Stimulated activated CD4-positive, alpha-beta T cell treated with anti-CD3 and anti-CD28 coated beads, TNF-alpha, amount 100 ng/mL, for 48 hours (primary cell): ENCODE data around the gene GFI1B.
A peak's percentile ranks its signal among the peaks of the same experiment; 100 is the strongest.
"Not testable (repeated sequence)": the region's sequence is repeated elsewhere in the genome, so short reads cannot be mapped to it uniquely, and the experiment has no call there.

Experiments
- DNase-seq, 3 donors: peaks; one replicate each; pipeline ENCODE4 v3.0.0-alpha.2; 2020; ENCODE audit warnings: low read depth in 3 of 3

GFI1B gene

GRCh38 chr9:133014696-133015095 is 36.2 kb downstream of the GFI1B start:
- DNase-seq = no peak

GRCh38 chr9:133023117-133023890 is 44.8 kb downstream of the GFI1B start:
- peak in 2 of 3 donors; percentile 35 to 61 for DNase-seq

- no peak for DNase-seq
These were observed 47.9 kb downstream of the GFI1B start for GRCh38 chr9:133026426-133026825.

DNA sequence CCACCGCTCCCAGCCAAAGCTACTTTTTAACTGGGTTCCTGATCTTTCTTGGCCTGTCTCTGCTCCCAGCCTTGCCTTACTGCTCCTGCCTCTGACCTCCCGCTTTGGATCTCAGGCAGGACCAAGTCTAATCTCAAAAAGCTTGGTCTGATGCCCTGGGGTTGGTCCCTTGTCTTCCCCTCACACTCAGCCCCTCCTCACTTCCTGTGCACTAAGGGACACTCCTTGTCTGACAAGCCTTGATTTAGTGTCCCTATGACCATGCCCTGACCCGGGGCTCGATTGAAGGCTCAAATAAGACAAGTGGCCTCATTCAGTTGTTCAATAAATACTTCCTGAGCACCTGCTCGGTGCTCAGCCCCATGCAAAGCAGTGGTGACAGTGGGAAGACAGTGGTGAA is 48.6 kb downstream of the GFI1B start:
- DNase-seq = no peak

DNA sequence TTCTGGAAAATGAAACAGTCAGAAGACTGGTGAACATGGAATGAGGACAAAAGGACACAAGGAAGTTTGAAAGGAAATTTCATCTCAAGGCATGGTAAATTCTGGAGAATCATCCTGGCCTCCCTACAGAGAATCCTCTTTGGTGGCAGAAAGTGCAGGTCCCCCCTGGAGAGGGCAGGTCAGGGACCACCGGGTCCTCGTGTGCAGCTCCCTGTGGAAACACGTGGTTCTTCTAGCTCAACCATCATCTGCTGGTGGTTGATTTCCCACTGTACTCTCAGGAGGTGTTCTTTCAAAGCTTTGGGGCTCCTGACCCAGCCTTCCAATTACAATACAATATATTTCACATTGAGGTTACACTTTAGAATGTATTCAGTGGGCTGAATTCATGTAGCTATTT is 49.7 kb downstream of the GFI1B start:
- DNase-seq = no peak

GRCh38 chr9:133029994-133030316 is 51.5 kb downstream of the GFI1B start:
- DNase-seq = no peak

- DNase-seq = peak; percentile 80 to 89 (median 86)
These were observed 52.0 kb downstream of the GFI1B start, which contains the start of gene GTF3C5 for GRCh38 chr9:133030317-133031129. Gene GTF3C5, plus strand, starts transcription at chr9:133030997. Its CDS starts 15 bp downstream, at chr9:133031012.

GRCh38 chr9:133031130-133031422 is 52.6 kb downstream of the GFI1B start:
- DNase-seq = no peak

- peak in 2 of 3 donors; percentile 20 to 21 for DNase-seq
These were observed 53.0 kb downstream of the GFI1B start for GRCh38 chr9:133031496-133031911.

DNA sequence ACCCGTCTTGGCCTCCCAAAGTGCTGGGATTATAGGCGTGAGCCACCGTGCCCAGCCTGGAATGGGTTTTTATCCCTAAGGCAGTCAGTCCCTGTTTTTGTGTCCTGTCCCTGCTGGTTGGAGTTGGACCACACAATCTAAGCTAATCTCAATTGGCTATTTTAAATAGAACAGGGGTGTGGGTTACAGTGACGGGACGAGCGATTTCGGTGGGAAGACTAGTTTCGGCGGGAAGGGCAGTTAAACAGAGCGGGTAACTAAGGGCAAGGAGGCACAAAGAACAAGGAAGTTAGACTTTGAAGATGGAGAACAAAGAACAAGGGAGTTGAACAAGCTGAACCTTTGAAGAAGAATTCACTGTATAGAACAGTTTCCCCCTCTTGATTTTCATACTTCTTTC is 53.7 kb downstream of the GFI1B start:
- no peak for DNase-seq

DNA sequence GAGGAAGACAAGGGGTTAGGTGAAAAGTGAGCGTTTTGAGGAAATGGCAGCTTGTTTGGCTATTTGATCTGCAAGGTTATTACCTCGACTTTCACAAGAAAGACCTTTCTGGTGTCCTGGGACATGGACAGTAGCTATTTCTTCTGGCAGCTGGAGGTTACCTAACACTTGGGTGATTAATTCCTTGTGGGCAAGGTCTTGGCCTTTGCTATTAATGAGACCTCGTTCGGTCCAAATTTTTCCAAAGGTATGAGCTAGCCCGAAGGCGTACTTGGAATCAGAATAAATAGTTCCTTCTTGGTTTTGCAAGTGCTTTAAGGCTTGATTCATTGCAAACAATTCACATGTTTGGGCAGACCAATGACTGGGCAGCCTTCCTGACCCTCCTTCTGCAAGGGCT is 57.2 kb downstream of the GFI1B start:
- no peak for DNase-seq

DNA sequence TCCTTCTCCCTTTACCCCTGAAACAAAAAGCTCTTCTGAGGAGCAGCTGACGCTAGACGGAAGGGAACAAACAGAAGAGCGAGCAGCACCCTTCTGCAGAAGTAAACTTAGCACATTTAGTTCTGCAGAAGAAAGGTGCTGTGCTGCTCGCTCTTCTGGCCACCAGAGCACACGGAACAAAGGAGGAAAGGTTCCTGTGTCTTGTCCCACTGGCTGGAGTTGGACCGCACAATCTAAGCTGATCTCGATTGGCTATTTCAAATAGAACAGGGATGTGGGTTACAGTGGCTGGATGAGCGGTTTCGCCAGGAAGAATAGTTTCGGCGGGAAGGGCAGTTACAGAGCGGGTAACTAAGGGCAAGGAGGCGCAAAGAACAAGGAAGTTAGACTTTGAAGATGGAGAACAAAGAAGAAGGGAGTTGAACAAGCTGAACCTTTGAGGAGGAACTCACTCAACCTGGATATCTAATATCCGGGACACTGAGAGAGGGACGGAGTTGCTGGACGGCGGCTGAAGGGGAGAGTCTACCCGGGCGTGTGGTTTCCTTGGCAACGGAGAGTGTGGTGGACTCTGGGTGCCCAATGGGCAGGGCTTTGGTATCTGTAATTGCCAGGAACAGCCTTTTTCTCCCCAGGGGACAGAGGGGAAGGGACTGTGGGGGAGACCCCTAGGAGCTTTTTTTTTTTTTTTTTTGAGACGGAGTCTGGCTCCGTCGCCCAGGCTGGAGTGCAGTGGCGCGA is 59.5 kb downstream of the GFI1B start:
- DNase-seq = no peak

- DNase-seq = not testable (repeated sequence)
These were observed 62.5 kb downstream of the GFI1B start for GRCh38 chr9:133040892-133041479.
